Aorta (tissue), 5 donors: ENCODE measurements around the gene LUZP2. TPM values are rescaled to one million over a fixed set of nuclear protein-coding genes. Genes with fewer than 3 reads are reported as not detected.

Experiments
- ATAC-seq: fragments of 200-7000 bp; cut with Tn5 transposase; one replicate; pipeline ENCODE4 v1.9.1; 2022; ENCODE audit warnings: moderate library complexity; ENCODE audit not compliant: low FRiP score
- DNase-seq, 2 donors: peaks; one replicate each; pipeline ENCODE4 v3.0.0-alpha.2; 2020
- H3K27ac ChIP-seq, 2 donors: one replicate each; pipeline ENCODE4 v1.5.1; 2013; ENCODE audit warnings: low read length in 2 of 2, mild to moderate bottlenecking in 2 of 2, moderate library complexity in 2 of 2, control low read depth in 1 of 2, inconsistent platforms in 1 of 2, low read depth in 1 of 2
- H3K27me3 ChIP-seq, 2 donors: one replicate each; pipeline ENCODE4 v1.6.1; 2013; ENCODE audit warnings: control low read depth in 1 of 2, low read length in 1 of 2, mild to moderate bottlenecking in 1 of 2, moderate library complexity in 1 of 2; ENCODE audit not compliant: insufficient read depth in 2 of 2, control insufficient read depth in 1 of 2
- H3K36me3 ChIP-seq, 2 donors: one replicate each; pipeline ENCODE4 v1.6.1; 2013; ENCODE audit warnings: control low read depth in 1 of 2, low read length in 1 of 2, mild to moderate bottlenecking in 1 of 2; ENCODE audit not compliant: insufficient read depth in 2 of 2, control insufficient read depth in 1 of 2
- H3K4me1 ChIP-seq, 2 donors: one replicate each; pipeline ENCODE4 v1.6.1; 2013; ENCODE audit warnings: low read length in 2 of 2, control low read depth in 1 of 2, mild to moderate bottlenecking in 1 of 2, moderate library complexity in 1 of 2; ENCODE audit not compliant: insufficient read depth in 2 of 2, control insufficient read depth in 1 of 2
- H3K4me3 ChIP-seq, 2 donors: one replicate each; pipeline ENCODE4 v1.5.1; 2013; ENCODE audit warnings: low read length in 2 of 2, control low read depth in 1 of 2, mild to moderate bottlenecking in 1 of 2
- H3K9me3 ChIP-seq: one replicate; pipeline ENCODE4 v1.6.1; 2013; ENCODE audit warnings: mild to moderate bottlenecking, low read length; ENCODE audit not compliant: control insufficient read depth
- WGBS, 2 donors: extraction: QIAGEN DNeasy Blood & Tissue Kit; methylation state at CpG; one replicate each; pipeline ENCODE4 v1.1.7; 2013; 5-methylcytosine and 5-hydroxymethylcytosine counted together
- intact Hi-C, 2 donors: fragments of 100-400 bp; cut with DNase I; formaldehyde crosslinking; loops; one replicate each; pipeline versions ENCODE4 v1.14.2 to v1.15.0; 2022
- polyA plus RNA-seq, 2 donors: library from polyadenylated mRNA; stranded (reverse); fragments of 200-250 nt; gene quantifications; one replicate each; pipeline ENCODE4 v1.2.3, GENCODE V29; 2013
- total RNA-seq, 2 donors: library from RNA; stranded (reverse); fragmentation: NEBNext Ultra II Directional; extraction: Animal tissue kit (Norgen Biotek cat#: 25700); gene quantifications; one replicate each; pipeline ENCODE4 v1.2.1, GENCODE V29; 2021
- donor health status: healthy with polysubstance abuse.
- donor health status: Bipolar disorder and iron deficiency.
- donor health status: DM: no; HTN: no; CAD: no.
- donor health status: DM: no; HTN: no; CAD: no.
- donor health status: DM: yes; HTN: yes; CAD: no.

The LUZP2 gene
- total and polyA plus RNA-seq, 4 donors, result 0.15 to 0.50 TPM; not detected in 2

GRCh38 chr11:24762076-24762475, 265.2 kb downstream of the LUZP2 start:
- intact Hi-C loops, result no loop called here
- Histone ChIP-seq H3K27ac (no peak overlapping the region), H3K4me1 (no peaks in the 10 kb centered on the region), H3K27me3 (no peaks in the 10 kb centered on the region), H3K9me3 (no peaks in the 10 kb centered on the region), H3K36me3 (no peaks in the 10 kb centered on the region), H3K4me3 (no peak overlapping the region)
- no peak for ATAC-seq
- WGBS, 2 donors, result 84 to 89% methylated on average over 2 of the region's 2 CpGs
- no peak for DNase-seq

GRCh38 chr11:24767411-24767810, 270.6 kb downstream of the LUZP2 start:
- 55 to 74% methylated on average over 3 of the region's 3 CpGs for WGBS, 2 donors
- intact Hi-C loops, result no loop called here
- Histone ChIP-seq H3K27ac (no peak overlapping the region), H3K36me3 (no peaks in the 10 kb centered on the region), H3K4me1 (no peaks in the 10 kb centered on the region), H3K9me3 (no peaks in the 10 kb centered on the region), H3K4me3 (no peak overlapping the region), H3K27me3 (no peaks in the 10 kb centered on the region)
- DNase-seq (no peak), ATAC-seq (no peak)

- no peaks in the 10 kb centered on the region for H3K27me3 ChIP-seq
- H3K4me1 ChIP-seq, result no peaks in the 10 kb centered on the region
- WGBS, 2 donors, result 85 to 89% methylated on average over 3 of the region's 3 CpGs
- DNase-seq, result no peak
- no peak overlapping the region for H3K27ac ChIP-seq
- no peaks in the 10 kb centered on the region for H3K36me3 ChIP-seq
- ATAC-seq, result no peak
- no peaks in the 10 kb centered on the region for H3K9me3 ChIP-seq
- no peak overlapping the region for H3K4me3 ChIP-seq
- intact Hi-C loops, result no loop called here
Observed at GRCh38 chr11:24773322-24773721, 276.5 kb downstream of the LUZP2 start.

- ATAC-seq, result no peak
- H3K27ac ChIP-seq, result no peak overlapping the region
- no peaks in the 10 kb centered on the region for H3K36me3 ChIP-seq
- no peaks in the 10 kb centered on the region for H3K9me3 ChIP-seq
- H3K4me1 ChIP-seq, result no peaks in the 10 kb centered on the region
- H3K27me3 ChIP-seq, result no peaks in the 10 kb centered on the region
- WGBS, 2 donors, result 58 to 76% methylated on average over 2 of the region's 2 CpGs
- H3K4me3 ChIP-seq, result no peak overlapping the region
- no peak for DNase-seq
- intact Hi-C loops, result no loop called here
Observed at GRCh38 chr11:24779791-24780190, 282.9 kb downstream of the LUZP2 start.

GRCh38 chr11:24781288-24781687, 284.4 kb downstream of the LUZP2 start:
- H3K27ac ChIP-seq, result no peak overlapping the region

GRCh38 chr11:24793479-24793878, 296.6 kb downstream of the LUZP2 start:
- Histone ChIP-seq H3K36me3 (no peaks in the 10 kb centered on the region), H3K27ac (no peak overlapping the region), H3K4me1 (no peaks in the 10 kb centered on the region), H3K9me3 (no peaks in the 10 kb centered on the region), H3K27me3 (no peaks in the 10 kb centered on the region), H3K4me3 (no peak overlapping the region)
- no peak for ATAC-seq
- WGBS, 2 donors, result 75 to 85% methylated on average over 2 of the region's 2 CpGs
- DNase-seq, result no peak
- intact Hi-C loops, result no loop called here

More at GRCh38 chr11:24781288-24781687, 284.4 kb downstream of the LUZP2 start:
- H3K36me3 ChIP-seq, result no peaks in the 10 kb centered on the region
- ATAC-seq (no peak), DNase-seq (no peak)
- no peaks in the 10 kb centered on the region for H3K27me3 ChIP-seq
- H3K4me1 ChIP-seq, result no peaks in the 10 kb centered on the region
- no peak overlapping the region for H3K4me3 ChIP-seq
- no peaks in the 10 kb centered on the region for H3K9me3 ChIP-seq
- intact Hi-C loops, result no loop called here

GRCh38 chr11:24794064-24794463, 297.2 kb downstream of the LUZP2 start:
- DNase-seq (no peak), ATAC-seq (no peak)
- H3K36me3 ChIP-seq, result no peaks in the 10 kb centered on the region
- H3K27me3 ChIP-seq, result no peaks in the 10 kb centered on the region
- H3K27ac ChIP-seq, result no peak overlapping the region
- intact Hi-C loops, result no loop called here
- WGBS, 2 donors, result 86 to 93% methylated on average over 1 of the region's 1 CpG
- no peaks in the 10 kb centered on the region for H3K4me1 ChIP-seq
- no peak overlapping the region for H3K4me3 ChIP-seq
- H3K9me3 ChIP-seq, result no peaks in the 10 kb centered on the region

- no peak overlapping the region for H3K4me3 ChIP-seq
- H3K9me3 ChIP-seq, result no peaks in the 10 kb centered on the region
- H3K27me3 ChIP-seq, result no peaks in the 10 kb centered on the region
- no peak for ATAC-seq
- DNase-seq, result no peak
- no peak overlapping the region for H3K27ac ChIP-seq
- intact Hi-C loops, result no loop called here
- 3 to 10% methylated on average over 2 of the region's 2 CpGs for WGBS, 2 donors
- no peaks in the 10 kb centered on the region for H3K4me1 ChIP-seq
- no peaks in the 10 kb centered on the region for H3K36me3 ChIP-seq
Observed at GRCh38 chr11:24805671-24806070, 308.8 kb downstream of the LUZP2 start.

- Histone ChIP-seq H3K27me3 (no peaks in the 10 kb centered on the region), H3K9me3 (no peaks in the 10 kb centered on the region), H3K27ac (no peak overlapping the region), H3K4me3 (no peak overlapping the region), H3K36me3 (no peaks in the 10 kb centered on the region), H3K4me1 (no peaks in the 10 kb centered on the region)
- intact Hi-C loops, result no loop called here
- DNase-seq (no peak), ATAC-seq (no peak)
- 65 to 74% methylated on average over 2 of the region's 2 CpGs for WGBS, 2 donors
Observed at GRCh38 chr11:24808173-24808572, 311.3 kb downstream of the LUZP2 start.
